ENCODE data around the gene GLIPR1L2. TPM values are rescaled to one million over a fixed set of nuclear protein-coding genes. Genes with fewer than 3 reads are reported as not detected.

GLIPR1L2 gene
- total RNA-seq, 1 experiment from 2014 or later: not detected

DNA sequence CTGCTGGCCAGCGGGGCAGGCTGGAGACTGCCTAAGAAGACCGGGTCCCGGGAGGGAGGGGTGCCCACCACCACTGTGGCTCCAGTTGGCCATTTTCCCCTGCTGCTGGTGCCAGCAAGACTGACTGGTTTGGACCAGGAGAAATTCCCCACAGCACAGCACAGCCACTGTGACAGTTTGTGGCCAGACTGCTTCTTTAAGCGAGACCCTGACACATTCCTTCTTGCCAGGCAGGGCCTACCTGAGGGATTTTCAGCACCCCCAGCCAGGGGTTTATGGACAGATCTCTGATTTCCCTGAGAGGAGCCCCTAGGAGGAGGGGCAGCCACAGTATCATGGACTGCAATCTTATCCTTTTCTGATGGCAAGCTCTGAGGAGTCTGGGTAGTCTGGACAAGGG lies 40.9 kb upstream of the GLIPR1L2 start:
- H3K4me1 ChIP-seq (ENCODE audit: insufficient read depth, low read length, poor library complexity, severe bottlenecking): no peaks in the 10 kb centered on the region
- H3K4me3 ChIP-seq (ENCODE audit: low read depth, low read length, poor library complexity, severe bottlenecking): no peak overlapping the region
- H3K9me3 ChIP-seq (ENCODE audit: low read depth, low read length, poor library complexity, severe bottlenecking): peaks cover under 1% of the 10 kb centered on the region
- no peaks in the 10 kb centered on the region for H3K36me3 ChIP-seq (ENCODE audit: insufficient read depth, low read length, poor library complexity, severe bottlenecking)
- no peaks in the 10 kb centered on the region for H3K27me3 ChIP-seq (replicated peaks; ENCODE audit: insufficient read depth, low read depth, low read length, poor library complexity)
- intact Hi-C loops (cut with micrococcal nuclease; ENCODE audit: unreplicated experiment): no loop called here
- BruUV-seq (replicated peaks): no TSS peak
- ChIA-PET POLR2A (ENCODE audit: low non-redundant PET) (no interaction called here), CTCF (no interaction called here)
- H3K27ac ChIP-seq (ENCODE audit: low read depth, low read length, poor library complexity, severe bottlenecking): no peak overlapping the region
- no peak for TF ChIP-seq EZH2 (IDR thresholded peaks at IDR 0.05; ENCODE audit: borderline replicate concordance, low read depth, low read length, poor library complexity, severe bottlenecking)
- TF ChIP-seq, protein P1, sequence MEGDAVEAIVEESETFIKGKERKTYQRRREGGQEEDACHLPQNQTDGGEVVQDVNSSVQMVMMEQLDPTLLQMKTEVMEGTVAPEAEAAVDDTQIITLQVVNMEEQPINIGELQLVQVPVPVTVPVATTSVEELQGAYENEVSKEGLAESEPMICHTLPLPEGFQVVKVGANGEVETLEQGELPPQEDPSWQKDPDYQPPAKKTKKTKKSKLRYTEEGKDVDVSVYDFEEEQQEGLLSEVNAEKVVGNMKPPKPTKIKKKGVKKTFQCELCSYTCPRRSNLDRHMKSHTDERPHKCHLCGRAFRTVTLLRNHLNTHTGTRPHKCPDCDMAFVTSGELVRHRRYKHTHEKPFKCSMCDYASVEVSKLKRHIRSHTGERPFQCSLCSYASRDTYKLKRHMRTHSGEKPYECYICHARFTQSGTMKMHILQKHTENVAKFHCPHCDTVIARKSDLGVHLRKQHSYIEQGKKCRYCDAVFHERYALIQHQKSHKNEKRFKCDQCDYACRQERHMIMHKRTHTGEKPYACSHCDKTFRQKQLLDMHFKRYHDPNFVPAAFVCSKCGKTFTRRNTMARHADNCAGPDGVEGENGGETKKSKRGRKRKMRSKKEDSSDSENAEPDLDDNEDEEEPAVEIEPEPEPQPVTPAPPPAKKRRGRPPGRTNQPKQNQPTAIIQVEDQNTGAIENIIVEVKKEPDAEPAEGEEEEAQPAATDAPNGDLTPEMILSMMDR (conservative IDR thresholded peaks at IDR 0.05; ENCODE audit: low read depth, low read length): no peak
- DNase-seq (ENCODE audit: low spot score): no peak

DNA sequence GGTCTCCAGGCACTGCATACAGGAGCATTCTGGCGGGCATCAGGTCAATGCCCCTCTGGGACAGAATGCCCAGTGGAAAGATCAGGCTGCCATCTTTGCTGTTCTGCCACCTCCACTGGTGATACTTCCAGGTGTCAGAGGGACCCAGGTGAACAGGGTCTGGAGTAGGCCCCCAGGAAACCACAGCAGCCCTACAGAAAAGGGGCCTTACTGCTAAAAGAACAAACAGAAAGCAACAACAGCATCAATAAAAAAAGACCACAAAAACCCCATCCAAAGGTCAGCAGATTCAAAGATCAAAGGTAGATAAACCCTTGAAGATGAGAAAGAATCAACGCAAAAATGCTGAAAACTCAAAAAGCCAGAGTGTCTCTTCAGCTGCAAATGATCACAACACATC lies 40.5 kb upstream of the GLIPR1L2 start:
- POLR2A ChIA-PET (ENCODE audit: low non-redundant PET): no interaction called here
- H3K27ac ChIP-seq (ENCODE audit: low read depth, low read length, poor library complexity, severe bottlenecking): no peak overlapping the region
- TF ChIP-seq, protein P1 (conservative IDR thresholded peaks at IDR 0.05; ENCODE audit: low read depth, low read length): no peak
- no peak for TF ChIP-seq EZH2 (IDR thresholded peaks at IDR 0.05; ENCODE audit: borderline replicate concordance, low read depth, low read length, poor library complexity, severe bottlenecking)
- CTCF ChIA-PET: no interaction called here
- no peak for DNase-seq (ENCODE audit: low spot score)
- peaks cover 5% of the 10 kb centered on the region for H3K9me3 ChIP-seq (ENCODE audit: low read depth, low read length, poor library complexity, severe bottlenecking)
- intact Hi-C loops (cut with micrococcal nuclease; ENCODE audit: unreplicated experiment): no loop called here
- no peak overlapping the region for H3K4me3 ChIP-seq (ENCODE audit: low read depth, low read length, poor library complexity, severe bottlenecking)
- H3K27me3 ChIP-seq (replicated peaks; ENCODE audit: insufficient read depth, low read depth, low read length, poor library complexity): no peaks in the 10 kb centered on the region
- no TSS peak for BruUV-seq (replicated peaks)
- no peaks in the 10 kb centered on the region for H3K4me1 ChIP-seq (ENCODE audit: insufficient read depth, low read length, poor library complexity, severe bottlenecking)
- H3K36me3 ChIP-seq (ENCODE audit: insufficient read depth, low read length, poor library complexity, severe bottlenecking): no peaks in the 10 kb centered on the region

DNA sequence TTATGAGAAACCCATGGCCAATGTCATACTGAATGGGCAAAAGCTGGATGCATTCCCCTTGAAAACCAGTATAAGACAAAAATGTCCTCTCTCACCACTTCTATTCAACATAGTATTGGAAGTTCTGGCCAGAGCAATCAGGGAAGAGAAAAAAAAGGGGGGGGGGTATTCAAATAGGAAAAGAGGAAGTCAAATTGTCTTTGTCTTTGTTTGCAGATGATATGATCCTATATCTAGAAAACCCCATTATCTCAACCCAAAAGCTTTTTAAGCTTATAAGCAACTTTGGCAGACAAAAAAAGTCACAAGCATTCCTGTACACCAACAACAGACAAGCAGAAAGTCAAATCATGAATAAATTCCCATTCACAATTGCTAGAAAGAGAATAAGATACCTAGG lies 36.9 kb upstream of the GLIPR1L2 start:
- Histone ChIP-seq H3K27ac (ENCODE audit: low read depth, low read length, poor library complexity, severe bottlenecking) (no peak overlapping the region), H3K27me3 (replicated peaks; ENCODE audit: insufficient read depth, low read depth, low read length, poor library complexity) (no peaks in the 10 kb centered on the region), H3K4me3 (ENCODE audit: low read depth, low read length, poor library complexity, severe bottlenecking) (no peak overlapping the region), H3K36me3 (ENCODE audit: insufficient read depth, low read length, poor library complexity, severe bottlenecking) (no peaks in the 10 kb centered on the region), H3K4me1 (ENCODE audit: insufficient read depth, low read length, poor library complexity, severe bottlenecking) (no peaks in the 10 kb centered on the region), H3K9me3 (ENCODE audit: low read depth, low read length, poor library complexity, severe bottlenecking) (peaks cover 8% of the 10 kb centered on the region)
- intact Hi-C loops (cut with micrococcal nuclease; ENCODE audit: unreplicated experiment): no loop called here
- BruUV-seq (replicated peaks): no TSS peak
- no peak for TF ChIP-seq EZH2 (IDR thresholded peaks at IDR 0.05; ENCODE audit: borderline replicate concordance, low read depth, low read length, poor library complexity, severe bottlenecking)
- TF ChIP-seq, protein P1 (conservative IDR thresholded peaks at IDR 0.05; ENCODE audit: low read depth, low read length): no peak
- ChIA-PET POLR2A (ENCODE audit: low non-redundant PET) (no interaction called here), CTCF (no interaction called here)
- DNase-seq (ENCODE audit: low spot score): no peak

All from A673 (cell line).